ENCODE measurements around the gene CNR1.
"Not testable (repeated sequence)": the region's sequence is repeated elsewhere in the genome, so short reads cannot be mapped to it uniquely, and the experiment has no call there.

Gene CNR1

GRCh38 chr6:88165844-88166492 lies at the start of gene CNR1:
Gene CNR1, minus strand, starts transcription at chr6:88166347. Its CDS starts 21,073 bp downstream, at chr6:88145274.
- no peak for DNase-seq (ENCODE audit: low spot score)

GRCh38 chr6:88211446-88211845 lies 45.3 kb upstream of the CNR1 start:
- DNase-seq (ENCODE audit: low spot score): no peak

GRCh38 chr6:88209301-88209700 lies 43.2 kb upstream of the CNR1 start:
- no peak for DNase-seq (ENCODE audit: low spot score)

GRCh38 chr6:88208726-88209125 lies 42.6 kb upstream of the CNR1 start:
- no peak for DNase-seq (ENCODE audit: low spot score)

- DNase-seq (ENCODE audit: low spot score): not testable (repeated sequence)
Observed at GRCh38 chr6:88201734-88202133, 35.6 kb upstream of the CNR1 start.

- no peak for DNase-seq (ENCODE audit: low spot score)
Observed at GRCh38 chr6:88184921-88185320, 18.8 kb upstream of the CNR1 start.

GRCh38 chr6:88183471-88183870 lies 17.3 kb upstream of the CNR1 start:
- no peak for DNase-seq (ENCODE audit: low spot score)

- DNase-seq (ENCODE audit: low spot score): no peak
Observed at GRCh38 chr6:88179692-88180091, 13.5 kb upstream of the CNR1 start.

- DNase-seq (ENCODE audit: low spot score): no peak
Observed at GRCh38 chr6:88177961-88178464, 11.9 kb upstream of the CNR1 start.

- no peak for DNase-seq (ENCODE audit: low spot score)
Observed at GRCh38 chr6:88174906-88175305, 8.8 kb upstream of the CNR1 start.

GRCh38 chr6:88171312-88171711 lies 5.2 kb upstream of the CNR1 start:
- no peak for DNase-seq (ENCODE audit: low spot score)

GRCh38 chr6:88168362-88168761 lies 2.2 kb upstream of the CNR1 start:
- DNase-seq (ENCODE audit: low spot score): no peak

GRCh38 chr6:88167352-88167937 lies 1.3 kb upstream of the CNR1 start:
- no peak for DNase-seq (ENCODE audit: low spot score)

GRCh38 chr6:88166493-88167351 lies 575 bp upstream of the CNR1 start:
- DNase-seq (ENCODE audit: low spot score): no peak

GRCh38 chr6:88165087-88165843 lies 882 bp downstream of the CNR1 start:
- DNase-seq (ENCODE audit: low spot score): no peak

- no peak for DNase-seq (ENCODE audit: low spot score)
Observed at GRCh38 chr6:88164061-88164460, 2.1 kb downstream of the CNR1 start.

- DNase-seq (ENCODE audit: low spot score): no peak
Observed at GRCh38 chr6:88163616-88164015, 2.5 kb downstream of the CNR1 start.

GRCh38 chr6:88161940-88162339 lies 4.2 kb downstream of the CNR1 start:
- DNase-seq (ENCODE audit: low spot score): no peak

- no peak for DNase-seq (ENCODE audit: low spot score)
Observed at GRCh38 chr6:88157106-88157505, 9.0 kb downstream of the CNR1 start.

GRCh38 chr6:88145298-88145963 lies 20.7 kb downstream of the CNR1 start:
- no peak for DNase-seq (ENCODE audit: low spot score)

- DNase-seq (ENCODE audit: low spot score): no peak
Observed at GRCh38 chr6:88144637-88145297, 21.4 kb downstream of the CNR1 start.
